Stomach (tissue), 4 donors: ENCODE data around the gene LYZL1.

ENCODE experiments used
- EP300 ChIP-seq: sonication (generic); formaldehyde crosslinking; IDR thresholded peaks from one replicate; pipeline ENCODE4 v1.6.1; 2017; ENCODE audit warnings: antibody characterized with exemption
- POLR2A ChIP-seq, 4 donors: fragments of 450-650 bp; IDR thresholded peaks; one replicate each; pipeline ENCODE4 v1.6.1; 2016; ENCODE audit warnings: antibody characterized with exemption in 4 of 4, control low read depth in 2 of 4, mild to moderate bottlenecking in 1 of 4, moderate library complexity in 1 of 4
- TF ChIP-seq, protein P1 (sequence below), 7 experiments: fragments of 450-650 bp in 4 of 7; fragments of 200-600 bp in 3 of 7; sonication (generic) in 3 of 7; IDR thresholded peaks; one replicate each; pipeline ENCODE4 v1.5.1; 2016 to 2019; ENCODE audit warnings: antibody characterized with exemption in 7 of 7, control low read depth in 2 of 7, mild to moderate bottlenecking in 1 of 7

- TF ChIP-seq, protein P1, sequence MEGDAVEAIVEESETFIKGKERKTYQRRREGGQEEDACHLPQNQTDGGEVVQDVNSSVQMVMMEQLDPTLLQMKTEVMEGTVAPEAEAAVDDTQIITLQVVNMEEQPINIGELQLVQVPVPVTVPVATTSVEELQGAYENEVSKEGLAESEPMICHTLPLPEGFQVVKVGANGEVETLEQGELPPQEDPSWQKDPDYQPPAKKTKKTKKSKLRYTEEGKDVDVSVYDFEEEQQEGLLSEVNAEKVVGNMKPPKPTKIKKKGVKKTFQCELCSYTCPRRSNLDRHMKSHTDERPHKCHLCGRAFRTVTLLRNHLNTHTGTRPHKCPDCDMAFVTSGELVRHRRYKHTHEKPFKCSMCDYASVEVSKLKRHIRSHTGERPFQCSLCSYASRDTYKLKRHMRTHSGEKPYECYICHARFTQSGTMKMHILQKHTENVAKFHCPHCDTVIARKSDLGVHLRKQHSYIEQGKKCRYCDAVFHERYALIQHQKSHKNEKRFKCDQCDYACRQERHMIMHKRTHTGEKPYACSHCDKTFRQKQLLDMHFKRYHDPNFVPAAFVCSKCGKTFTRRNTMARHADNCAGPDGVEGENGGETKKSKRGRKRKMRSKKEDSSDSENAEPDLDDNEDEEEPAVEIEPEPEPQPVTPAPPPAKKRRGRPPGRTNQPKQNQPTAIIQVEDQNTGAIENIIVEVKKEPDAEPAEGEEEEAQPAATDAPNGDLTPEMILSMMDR (IDR thresholded peaks at IDR 0.05), result no peak
- TF ChIP-seq EP300, result no peak
- no peak for TF ChIP-seq POLR2A (IDR thresholded peaks at IDR 0.05)
Measured at GRCh38 chr10:29295813-29296212, 6.9 kb downstream of the LYZL1 start.
